ENCODE results near the gene ZBED4. TPM values are rescaled to one million over a fixed set of nuclear protein-coding genes. Genes with fewer than 3 reads are reported as not detected.

The ZBED4 gene
- total RNA-seq (2021) = 22.7 and 23.0 TPM in 2 replicates
- long read RNA-seq, full-length matches to known transcripts = 16 of 42 reads
- long read RNA-seq, partial matches to known transcripts = 0 of 42 reads
- long read RNA-seq, other reads (novel, unspliced or antisense) = 26 of 42 reads

GRCh38 chr22:49852898-49853894 is at the start of gene ZBED4:
Gene ZBED4, plus strand, starts transcription at chr22:49853844. Its CDS starts 29,819 bp downstream, at chr22:49883663.
- no peak within 1 kb of the TSS for H3T11ph ChIP-seq (ENCODE audit: low read length)
- peaks cover 29% of the 10 kb centered on the region for H3K27me3 ChIP-seq (ENCODE audit: insufficient read depth, low read length)
- no peak within 1 kb of the TSS for H2BK120ac ChIP-seq (ENCODE audit: low read depth, low read length, poor library complexity, severe bottlenecking)
- H4K8ac ChIP-seq (replicated peaks; ENCODE audit: insufficient read length, low read depth, low read length) = no peak within 1 kb of the TSS
- Mint-ChIP-seq H3K9me3 (no peaks in the 10 kb centered on the region), H3K27me3 (ENCODE audit: low read depth) (peaks cover 45% of the 10 kb centered on the region), H3K36me3 (ENCODE audit: insufficient read depth in 1 of 3, low read depth in 3 of 3) (peaks cover 0 to 3% (median 0%) of the 10 kb centered on the region in 3 experiments; a peak in 2 of 7 replicates), H3K4me3 (peak within 1 kb of the TSS; percentile 88 to 97), H3K4me1 (peaks cover 22 to 29% of the 10 kb centered on the region in 2 experiments), H3K27ac (peak within 1 kb of the TSS in 2 of 3 experiments; percentile 28 to 86; a peak in 1 of 7 replicates)
- no peak within 1 kb of the TSS for H2BK5ac ChIP-seq (ENCODE audit: insufficient read length, low read length)
- peak; percentile 96 for DNase-seq
- no peak within 1 kb of the TSS for H2AFZ ChIP-seq (ENCODE audit: low read length)
- H3K23ac ChIP-seq (ENCODE audit: insufficient read length, low read depth, low read length) = no peak within 1 kb of the TSS
- H3K9me3 ChIP-seq (ENCODE audit: control insufficient read depth, low read depth, low read length) = no peaks in the 10 kb centered on the region
- no peak within 1 kb of the TSS for H3K56ac ChIP-seq (ENCODE audit: insufficient read length, low read depth, low read length)
- H2BK12ac ChIP-seq (ENCODE audit: insufficient read length, low read depth, low read length) = no peak within 1 kb of the TSS
- no peak within 1 kb of the TSS for H2BK20ac ChIP-seq (ENCODE audit: low read depth, low read length, poor library complexity, severe bottlenecking)
- no CpG with 5 or more reads among the region's 127 CpGs for WGBS (ENCODE audit: extremely low coverage, insufficient read length, low lambda C conversion rate)
- H3K79me2 ChIP-seq (ENCODE audit: insufficient read depth, low read length) = peaks cover 22% of the 10 kb centered on the region; the same call in 1 of the 2 replicates
- H3K18ac ChIP-seq (ENCODE audit: insufficient read length, low read depth, low read length) = peak within 1 kb of the TSS; percentile 86
- peaks cover 10% of the 10 kb centered on the region for H3K79me1 ChIP-seq (ENCODE audit: insufficient read depth, low read depth, low read length, poor library complexity, severe bottlenecking)
- H3K14ac ChIP-seq (ENCODE audit: insufficient read depth, low read length) = peak within 1 kb of the TSS; percentile 75
- TF ChIP-seq CTCF (conservative IDR thresholded peaks at IDR 0.05) = no peak
- H4K5ac ChIP-seq (ENCODE audit: insufficient read length, low read depth, low read length) = no peak within 1 kb of the TSS
- H3K4me2 ChIP-seq (ENCODE audit: insufficient read depth, insufficient read length, low read length) = peak within 1 kb of the TSS; percentile 93
- H2BK15ac ChIP-seq (ENCODE audit: low read depth, low read length) = no peak within 1 kb of the TSS
- H2AK5ac ChIP-seq (ENCODE audit: insufficient read length, low read length) = no peak within 1 kb of the TSS
- peaks cover 20% of the 10 kb centered on the region for H3K23me2 ChIP-seq (ENCODE audit: insufficient read length, low read depth, low read length, poor library complexity, severe bottlenecking)
- H4K20me1 ChIP-seq (ENCODE audit: control insufficient read depth, insufficient read depth, insufficient read length) = peaks cover 4% of the 10 kb centered on the region
- no peak within 1 kb of the TSS for H3K4ac ChIP-seq (ENCODE audit: low read depth, low read length)
- H3K4me1 ChIP-seq (ENCODE audit: insufficient read depth, low read length) = peaks cover 5% of the 10 kb centered on the region; the same call in 1 of the 2 replicates
- H3K9ac ChIP-seq (ENCODE audit: extremely low read depth, insufficient read length, low read length) = peak within 1 kb of the TSS; percentile 63
- H3K27ac ChIP-seq (ENCODE audit: insufficient read length, low read depth, low read length) = no peak within 1 kb of the TSS
- H4K91ac ChIP-seq (ENCODE audit: insufficient read length, low read depth, low read length) = no peak within 1 kb of the TSS

All from H9 (cell line).